A549 (cell line): Measurements from ENCODE around the gene PLAC1.

Source experiments
- CHD2 ChIP-seq: fragments of 150-350 bp; IDR thresholded peaks from 2 replicates; pipeline ENCODE4 v1.6.1; 2014; ENCODE audit warnings: low read length; ENCODE audit not compliant: partially characterized antibody
- CTCF ChIP-seq: fragments of >200 bp; sonication (Bioruptor Twin); formaldehyde crosslinking; IDR thresholded peaks from 3 replicates; pipeline ENCODE4 v1.5.1; 2016
- MAX ChIP-seq: IDR thresholded peaks from 2 replicates; pipeline ENCODE4 v1.6.1; 2012
- USF2 ChIP-seq: fragments of 450-650 bp; IDR thresholded peaks from 2 replicates; pipeline ENCODE4 v1.6.1; 2014; ENCODE audit warnings: antibody characterized with exemption

GRCh38 chrX:134672101-134672500 lies 13.8 kb upstream of the PLAC1 start:
- no peak for TF ChIP-seq CTCF
- no peak for TF ChIP-seq USF2
- no peak for TF ChIP-seq CHD2
- TF ChIP-seq MAX: no peak
